Activated naive CD8-positive, alpha-beta T cell (primary cell): ENCODE measurements around the gene SEC61G.

Source experiments
- H3K27ac Mint-ChIP-seq: one replicate; pipeline ENCODE4 v1.8.0; 2021; ENCODE audit warnings: mixed read lengths
- H3K27me3 Mint-ChIP-seq: one replicate; pipeline ENCODE4 v1.8.0; 2021; ENCODE audit warnings: mixed read lengths
- H3K36me3 Mint-ChIP-seq: one replicate; pipeline ENCODE4 v1.8.0; 2021; ENCODE audit warnings: mixed read lengths
- H3K4me1 Mint-ChIP-seq: one replicate; pipeline ENCODE4 v1.8.0; 2021; ENCODE audit warnings: low read depth, mixed read lengths
- H3K4me3 Mint-ChIP-seq: one replicate; pipeline ENCODE4 v1.8.0; 2021; ENCODE audit warnings: mild to moderate bottlenecking, mixed read lengths
- H3K9me3 Mint-ChIP-seq: one replicate; pipeline ENCODE4 v1.8.0; 2021; ENCODE audit warnings: low read depth, mixed read lengths

The SEC61G gene

DNA sequence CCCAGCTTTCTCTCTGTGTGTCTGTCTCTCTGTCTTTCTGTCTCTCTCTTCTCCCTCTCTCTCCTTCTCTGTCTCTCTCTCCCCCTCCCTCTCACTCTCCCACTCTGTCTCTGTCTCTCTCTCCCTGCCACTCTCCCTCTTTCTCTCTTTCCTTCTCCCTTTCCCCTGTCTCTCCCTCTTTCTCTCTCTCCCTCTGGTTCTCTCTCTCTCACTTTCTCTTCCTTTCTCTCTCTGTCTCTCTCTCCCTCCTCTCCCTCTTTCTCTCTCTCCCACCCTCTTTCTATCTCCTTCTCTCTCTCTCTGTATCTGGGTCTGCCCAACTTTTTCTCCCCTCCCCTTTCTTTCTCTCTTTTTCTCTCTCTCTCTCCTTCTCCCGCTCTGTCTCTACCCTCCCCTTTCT lies 36.5 kb downstream of the SEC61G start:
- no peak overlapping the region for H3K27ac Mint-ChIP-seq
- no peak overlapping the region for H3K4me3 Mint-ChIP-seq
- H3K27me3 Mint-ChIP-seq: no peaks in the 10 kb centered on the region
- no peaks in the 10 kb centered on the region for H3K4me1 Mint-ChIP-seq
- H3K9me3 Mint-ChIP-seq: no peaks in the 10 kb centered on the region
- no peaks in the 10 kb centered on the region for H3K36me3 Mint-ChIP-seq

DNA sequence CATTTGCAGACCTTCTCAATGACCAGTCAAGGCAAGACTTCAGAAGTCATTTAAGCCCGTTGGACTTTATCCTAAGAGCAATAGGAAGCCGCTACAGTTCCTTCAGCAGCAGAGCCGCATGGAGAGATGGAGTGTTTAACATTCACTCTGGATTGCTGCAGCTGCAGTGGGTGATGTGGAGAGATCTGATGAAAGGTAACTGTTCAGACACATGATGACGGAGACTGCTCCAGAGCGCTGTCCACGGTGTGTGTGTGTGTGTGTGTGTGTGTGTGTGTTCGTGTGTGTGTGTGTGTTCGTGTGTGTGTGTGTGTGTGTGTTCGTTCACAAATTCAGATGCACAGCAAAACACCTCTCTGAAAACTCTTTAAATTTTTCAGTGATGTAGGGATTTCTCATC lies 37.0 kb downstream of the SEC61G start:
- Mint-ChIP-seq H3K36me3 (no peaks in the 10 kb centered on the region), H3K4me3 (no peak overlapping the region), H3K27ac (no peak overlapping the region), H3K27me3 (no peaks in the 10 kb centered on the region), H3K4me1 (no peaks in the 10 kb centered on the region), H3K9me3 (no peaks in the 10 kb centered on the region)

DNA sequence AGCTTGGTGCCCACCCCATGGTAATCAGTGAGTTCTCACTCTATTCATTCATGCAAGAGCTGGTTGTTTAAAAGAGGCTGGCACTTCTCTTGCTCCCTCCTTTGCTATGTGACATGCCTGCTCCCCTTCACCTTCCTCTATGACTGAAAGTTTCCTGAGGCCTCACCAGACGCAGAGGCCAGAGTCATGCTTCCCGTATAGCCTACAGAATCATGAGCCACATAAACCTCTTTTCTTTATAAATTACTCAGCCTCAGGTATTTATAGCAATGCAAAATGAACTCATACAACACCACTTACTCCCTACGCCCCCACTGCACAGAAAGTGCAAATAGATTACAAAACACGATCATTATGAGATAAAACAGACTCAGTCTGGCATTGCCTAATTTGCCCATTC lies 39.0 kb downstream of the SEC61G start:
- Mint-ChIP-seq H3K4me1 (no peaks in the 10 kb centered on the region), H3K27ac (no peak overlapping the region), H3K27me3 (no peaks in the 10 kb centered on the region), H3K36me3 (no peaks in the 10 kb centered on the region), H3K4me3 (no peak overlapping the region), H3K9me3 (no peaks in the 10 kb centered on the region)

DNA sequence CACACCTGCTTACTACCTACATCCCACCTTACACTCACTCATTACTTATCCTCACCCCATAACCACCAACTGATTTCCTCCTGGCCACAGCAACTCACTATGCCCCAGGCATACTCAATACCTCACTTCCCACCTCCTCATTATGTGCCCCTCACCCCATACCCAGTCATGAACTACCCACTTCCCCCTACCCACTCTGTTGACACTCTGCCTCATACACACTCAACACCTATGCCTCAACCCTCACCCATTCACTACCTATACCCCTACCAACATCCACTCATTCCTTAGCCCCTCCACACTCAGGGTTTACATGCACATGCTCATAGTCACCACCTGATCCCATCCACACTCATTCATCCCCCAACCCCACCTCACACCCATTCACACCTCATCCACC lies 39.6 kb downstream of the SEC61G start:
- Mint-ChIP-seq H3K27ac (no peak overlapping the region), H3K27me3 (no peaks in the 10 kb centered on the region), H3K9me3 (no peaks in the 10 kb centered on the region), H3K4me3 (no peak overlapping the region), H3K36me3 (no peaks in the 10 kb centered on the region), H3K4me1 (no peaks in the 10 kb centered on the region)

DNA sequence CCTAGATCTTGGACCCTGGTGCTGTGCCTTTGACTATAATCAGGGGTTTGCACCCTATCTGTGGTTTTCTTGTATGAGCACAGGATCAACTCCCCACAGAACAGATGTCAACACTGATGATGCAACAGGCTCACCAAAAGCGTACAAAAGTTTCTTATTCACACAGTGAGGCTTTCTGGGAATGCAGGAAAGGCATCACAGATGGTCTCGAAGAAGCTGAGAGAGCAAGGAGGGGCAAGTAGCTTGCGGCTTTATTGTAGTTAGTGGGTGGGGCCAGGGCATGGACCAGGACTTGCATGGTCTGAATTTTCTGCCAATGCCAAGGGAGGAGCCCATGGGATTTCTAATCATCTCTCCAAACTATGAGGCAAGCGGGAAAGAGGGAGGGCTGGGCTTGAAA lies 46.2 kb downstream of the SEC61G start:
- Mint-ChIP-seq H3K4me3 (no peak overlapping the region), H3K4me1 (no peaks in the 10 kb centered on the region), H3K36me3 (no peaks in the 10 kb centered on the region), H3K27me3 (peaks cover 5% of the 10 kb centered on the region), H3K27ac (no peak overlapping the region), H3K9me3 (peaks cover 5% of the 10 kb centered on the region)

DNA sequence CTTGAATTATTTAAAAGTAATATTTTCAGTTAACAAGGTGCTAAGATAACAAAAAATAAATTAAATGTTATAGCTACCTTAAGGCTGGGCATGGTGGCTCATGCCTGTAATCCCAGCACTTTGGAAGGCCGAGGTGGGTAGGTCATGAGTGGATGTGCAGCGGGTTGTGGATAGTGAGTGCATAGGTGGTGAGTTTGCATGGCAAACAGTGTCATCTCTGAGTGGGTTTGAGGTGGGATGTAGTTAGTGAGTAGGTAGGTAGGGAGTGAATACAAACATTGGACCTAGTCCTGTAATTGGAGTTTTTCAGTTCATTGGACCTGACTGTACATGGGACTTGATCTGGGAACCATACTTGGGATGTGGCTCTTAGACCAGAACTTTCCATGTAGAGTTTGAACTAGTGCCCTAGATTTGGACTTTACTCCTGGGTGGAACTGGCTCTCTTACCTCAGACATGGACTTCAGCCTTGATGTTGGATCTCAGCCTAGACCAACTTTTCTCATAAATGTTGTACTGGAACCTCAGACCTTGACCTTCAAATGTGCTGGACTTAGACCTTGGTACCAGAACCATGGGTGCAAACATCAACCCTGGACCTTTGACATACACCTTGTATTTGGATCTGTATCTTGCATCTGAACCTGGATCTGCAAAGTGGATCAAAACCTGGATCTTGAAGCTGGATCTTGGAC lies 47.0 kb downstream of the SEC61G start:
- Mint-ChIP-seq H3K4me3 (no peak overlapping the region), H3K36me3 (no peaks in the 10 kb centered on the region), H3K4me1 (no peaks in the 10 kb centered on the region), H3K27ac (no peak overlapping the region), H3K27me3 (peaks cover 6% of the 10 kb centered on the region), H3K9me3 (peaks cover 9% of the 10 kb centered on the region)

DNA sequence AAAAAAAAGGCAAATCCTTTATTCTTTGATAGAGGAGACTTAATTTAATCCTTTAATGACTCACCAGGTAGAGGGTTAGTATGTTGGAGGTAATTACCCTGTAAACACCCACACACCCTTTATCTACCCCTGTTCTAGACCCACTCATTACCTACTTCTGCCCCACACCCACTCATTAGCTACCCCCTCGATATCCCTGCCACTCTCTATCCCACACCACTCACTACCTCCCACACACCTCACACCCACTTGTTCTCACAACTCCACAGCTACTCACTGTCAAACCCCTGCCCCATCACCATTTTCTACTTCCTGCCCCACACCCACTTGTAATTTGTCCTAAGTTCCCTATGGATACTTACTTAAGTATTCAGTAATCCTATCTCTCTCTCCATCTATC lies 49.7 kb downstream of the SEC61G start:
- peaks cover 9% of the 10 kb centered on the region for H3K27me3 Mint-ChIP-seq
- H3K4me1 Mint-ChIP-seq: no peaks in the 10 kb centered on the region
- H3K27ac Mint-ChIP-seq: no peak overlapping the region
- peaks cover 14% of the 10 kb centered on the region for H3K9me3 Mint-ChIP-seq
- no peak overlapping the region for H3K4me3 Mint-ChIP-seq
- H3K36me3 Mint-ChIP-seq: no peaks in the 10 kb centered on the region

DNA sequence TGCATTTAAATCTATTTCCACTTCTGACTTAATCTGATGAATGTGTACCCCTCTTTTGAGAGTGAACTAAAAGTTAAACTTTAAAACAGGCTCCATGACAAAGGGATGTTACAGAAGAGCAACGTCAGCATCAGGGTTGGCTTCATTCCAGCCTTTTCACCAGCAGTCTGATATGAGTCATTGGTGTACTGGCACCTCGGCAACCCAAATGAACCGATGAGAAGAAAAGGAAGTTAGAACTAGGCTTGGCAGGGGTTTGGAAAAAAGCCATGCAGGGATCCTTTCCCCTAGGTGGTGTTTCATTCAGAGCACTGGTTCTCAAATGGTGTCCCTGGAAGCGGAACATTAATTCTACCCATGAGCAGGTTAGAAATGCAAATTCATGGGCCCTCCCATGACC lies 53.6 kb downstream of the SEC61G start:
- H3K4me3 Mint-ChIP-seq: no peak overlapping the region
- H3K4me1 Mint-ChIP-seq: no peaks in the 10 kb centered on the region

DNA sequence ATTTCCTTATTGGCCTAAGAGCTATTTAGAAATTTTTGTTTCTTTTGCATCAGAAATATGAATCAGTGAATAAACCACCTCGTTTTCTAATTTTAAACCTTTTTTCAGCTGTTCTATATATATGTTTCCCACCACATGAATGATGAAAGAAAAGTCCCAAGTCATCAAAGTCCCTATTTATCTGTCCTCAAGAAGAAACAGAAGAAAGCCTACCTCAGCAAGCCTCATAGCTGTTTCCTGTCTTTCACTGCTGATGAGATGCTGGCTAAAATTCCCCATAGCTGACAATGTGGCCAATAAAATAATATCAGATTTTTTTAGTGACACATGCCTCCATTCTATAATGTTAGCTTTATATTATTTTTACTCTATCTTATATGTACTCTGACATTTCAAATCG lies 54.2 kb downstream of the SEC61G start:
- H3K4me1 Mint-ChIP-seq: no peaks in the 10 kb centered on the region
- peaks cover 14% of the 10 kb centered on the region for H3K9me3 Mint-ChIP-seq

More for the DNA sequence above, 53.6 kb downstream of the SEC61G start:
- Mint-ChIP-seq H3K9me3 (peaks cover 14% of the 10 kb centered on the region), H3K36me3 (no peaks in the 10 kb centered on the region), H3K27ac (no peak overlapping the region), H3K27me3 (peaks cover 6% of the 10 kb centered on the region)

More for the DNA sequence above, 54.2 kb downstream of the SEC61G start:
- peaks cover 6% of the 10 kb centered on the region for H3K27me3 Mint-ChIP-seq
- no peaks in the 10 kb centered on the region for H3K36me3 Mint-ChIP-seq
- H3K4me3 Mint-ChIP-seq: no peak overlapping the region
- H3K27ac Mint-ChIP-seq: no peak overlapping the region
